Lower leg skin (tissue), 3 donors: ENCODE measurements around the gene SH3RF3.

Experiments used
- POLR2A ChIP-seq, 2 donors: fragments of 450-650 bp; IDR thresholded peaks; one replicate each; pipeline ENCODE4 v1.6.1; 2016 to 2017; ENCODE audit warnings: antibody characterized with exemption in 2 of 2, mild to moderate bottlenecking in 1 of 2, moderate library complexity in 1 of 2
- TF ChIP-seq, protein P1 (sequence below), 3 donors: fragments of 450-650 bp; IDR thresholded peaks; one replicate each; pipeline ENCODE4 v1.5.1; 2016; ENCODE audit warnings: antibody characterized with exemption in 3 of 3, mild to moderate bottlenecking in 3 of 3, moderate library complexity in 2 of 3

DNA sequence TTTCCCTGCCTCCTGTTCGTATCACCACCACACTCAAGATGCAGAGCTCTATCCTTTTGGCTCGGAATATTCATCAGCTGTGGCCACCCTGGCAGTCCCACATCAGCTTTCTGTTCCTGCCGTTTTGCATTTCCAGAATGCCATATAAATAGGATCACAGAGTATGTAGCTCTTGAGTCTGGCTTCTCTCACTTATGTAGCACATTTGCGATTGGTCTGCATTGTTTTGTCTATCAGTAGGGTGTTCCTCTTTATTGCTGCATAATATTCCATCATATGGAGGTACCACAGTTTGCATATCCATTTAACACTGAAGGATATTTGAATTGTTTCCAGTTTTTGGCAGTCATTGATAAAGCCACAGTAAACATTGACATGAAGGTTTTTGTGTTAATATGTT is 104.6 kb downstream of the SH3RF3 start:
- TF ChIP-seq POLR2A (IDR thresholded peaks at IDR 0.05), result no peak
- TF ChIP-seq, protein P1, sequence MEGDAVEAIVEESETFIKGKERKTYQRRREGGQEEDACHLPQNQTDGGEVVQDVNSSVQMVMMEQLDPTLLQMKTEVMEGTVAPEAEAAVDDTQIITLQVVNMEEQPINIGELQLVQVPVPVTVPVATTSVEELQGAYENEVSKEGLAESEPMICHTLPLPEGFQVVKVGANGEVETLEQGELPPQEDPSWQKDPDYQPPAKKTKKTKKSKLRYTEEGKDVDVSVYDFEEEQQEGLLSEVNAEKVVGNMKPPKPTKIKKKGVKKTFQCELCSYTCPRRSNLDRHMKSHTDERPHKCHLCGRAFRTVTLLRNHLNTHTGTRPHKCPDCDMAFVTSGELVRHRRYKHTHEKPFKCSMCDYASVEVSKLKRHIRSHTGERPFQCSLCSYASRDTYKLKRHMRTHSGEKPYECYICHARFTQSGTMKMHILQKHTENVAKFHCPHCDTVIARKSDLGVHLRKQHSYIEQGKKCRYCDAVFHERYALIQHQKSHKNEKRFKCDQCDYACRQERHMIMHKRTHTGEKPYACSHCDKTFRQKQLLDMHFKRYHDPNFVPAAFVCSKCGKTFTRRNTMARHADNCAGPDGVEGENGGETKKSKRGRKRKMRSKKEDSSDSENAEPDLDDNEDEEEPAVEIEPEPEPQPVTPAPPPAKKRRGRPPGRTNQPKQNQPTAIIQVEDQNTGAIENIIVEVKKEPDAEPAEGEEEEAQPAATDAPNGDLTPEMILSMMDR (IDR thresholded peaks at IDR 0.05), result no peak
